Naive thymus-derived CD4-positive, alpha-beta T cell (primary cell): ENCODE measurements around the gene SANBR. TPM values are rescaled to one million over a fixed set of nuclear protein-coding genes. Genes with fewer than 3 reads are reported as not detected.
"Not testable (repeated sequence)": the region's sequence is repeated elsewhere in the genome, so short reads cannot be mapped to it uniquely, and the experiment has no call there.

Source experiments
- ATAC-seq: fragments of 150-1000 bp; cut with Tn5 transposase; 2 replicates; pipeline ENCODE4 v1.10.0; 2021; ENCODE audit warnings: mild to moderate bottlenecking, moderate library complexity
- CTCF ChIA-PET: fragments of 350-600 bp; sonication (Branson Sonifier 250); formaldehyde crosslinking; loops from one replicate; lab custom pipeline; 2021; ENCODE audit warnings: antibody characterized with exemption; lab: Charles Lee
- POLR2A ChIA-PET: fragments of 350-600 bp; sonication (Branson Sonifier 250); formaldehyde crosslinking; loops from one replicate; lab custom pipeline; 2021; ENCODE audit warnings: antibody characterized with exemption, inconsistent platforms; lab: Charles Lee
- DNase-seq, 9 donors: peaks; one replicate each; pipeline versions ENCODE4 v3.0.0 to v3.0.0-alpha.2; 2020 to 2022; ENCODE audit warnings: mixed read lengths in 1 of 9
- H3K27ac ChIP-seq: one replicate; pipeline ENCODE4 v1.7.0; 2013; ENCODE audit warnings: mild to moderate bottlenecking, low read depth, low read length, moderate library complexity
- H3K27me3 ChIP-seq, 2 donors: one replicate each; pipeline ENCODE4 v1.7.0; 2013; ENCODE audit warnings: low read length in 2 of 2, mild to moderate bottlenecking in 2 of 2, moderate library complexity in 2 of 2; ENCODE audit not compliant: control insufficient read depth in 2 of 2, insufficient read depth in 2 of 2
- H3K36me3 ChIP-seq, 3 experiments: 1 replicate in 2 of 3; 2 replicates in 1 of 3; pipeline ENCODE4 v1.7.0; 2013; ENCODE audit warnings: low read length in 3 of 3, mild to moderate bottlenecking in 3 of 3, moderate library complexity in 1 of 3; ENCODE audit not compliant: insufficient read depth in 3 of 3, control insufficient read depth in 2 of 3
- H3K4me1 ChIP-seq, 2 donors: one replicate each; pipeline ENCODE4 v1.7.0; 2013; ENCODE audit warnings: low read length in 2 of 2, mild to moderate bottlenecking in 2 of 2, moderate library complexity in 1 of 2; ENCODE audit not compliant: control insufficient read depth in 2 of 2, insufficient read depth in 2 of 2
- H3K4me3 ChIP-seq: 2 replicates; pipeline ENCODE4 v1.7.0; 2013; ENCODE audit warnings: mild to moderate bottlenecking, low read length
- H3K9me3 ChIP-seq, 3 experiments: 1 replicate in 2 of 3; 2 replicates in 1 of 3; pipeline ENCODE4 v1.7.0; 2013; ENCODE audit warnings: low read length in 3 of 3; ENCODE audit not compliant: control insufficient read depth in 2 of 3
- H3K27ac Mint-ChIP-seq, 9 donors: one replicate each; pipeline ENCODE4 v1.8.0; 2020 to 2022; ENCODE audit warnings: mixed read lengths in 9 of 9, mild to moderate bottlenecking in 8 of 9, moderate library complexity in 5 of 9, inconsistent platforms in 2 of 9
- H3K27me3 Mint-ChIP-seq, 5 donors: one replicate each; pipeline ENCODE4 v1.8.0; 2021 to 2022; ENCODE audit warnings: mixed read lengths in 5 of 5, mild to moderate bottlenecking in 1 of 5
- H3K36me3 Mint-ChIP-seq, 5 donors: one replicate each; pipeline ENCODE4 v1.8.0; 2020 to 2022; ENCODE audit warnings: mixed read lengths in 5 of 5, mild to moderate bottlenecking in 3 of 5, inconsistent platforms in 1 of 5
- H3K4me1 Mint-ChIP-seq, 7 donors: one replicate each; pipeline ENCODE4 v1.8.0; 2020 to 2022; ENCODE audit warnings: mixed read lengths in 7 of 7, mild to moderate bottlenecking in 3 of 7, inconsistent platforms in 1 of 7
- H3K4me3 Mint-ChIP-seq, 10 donors: one replicate each; pipeline ENCODE4 v1.8.0; 2020 to 2022; ENCODE audit warnings: mild to moderate bottlenecking in 10 of 10, mixed read lengths in 10 of 10, moderate library complexity in 6 of 10, inconsistent platforms in 2 of 10
- H3K9me3 Mint-ChIP-seq, 11 donors: one replicate each; pipeline ENCODE4 v1.8.0; 2020 to 2022; ENCODE audit warnings: mixed read lengths in 11 of 11, mild to moderate bottlenecking in 4 of 11, inconsistent platforms in 1 of 11, moderate library complexity in 1 of 11
- intact Hi-C, 2 donors: fragments of 100-400 bp; cut with micrococcal nuclease; formaldehyde crosslinking; loops; one replicate each; pipeline ENCODE4 v1.15.1; 2023
- polyA plus RNA-seq, 2 donors: library from polyadenylated mRNA; unstranded; fragments of 300-500 nt; fragmentation: Illumina TruSeq; gene quantifications; one replicate each; pipeline ENCODE4 v1.2.3, GENCODE V29; 2021
- total RNA-seq, 6 experiments: library from RNA in 5 of 6; stranded (reverse) in 5 of 6; gene quantifications; 1 replicate in 5 of 6; 2 replicates in 1 of 6; pipeline ENCODE4 v1.2.3 and lab custom pipeline; 2021 to 2026

Gene SANBR
- total and polyA plus RNA-seq, 7 experiments from 2014 or later = 0.24 to 5.9 (median 3.4) TPM

DNA sequence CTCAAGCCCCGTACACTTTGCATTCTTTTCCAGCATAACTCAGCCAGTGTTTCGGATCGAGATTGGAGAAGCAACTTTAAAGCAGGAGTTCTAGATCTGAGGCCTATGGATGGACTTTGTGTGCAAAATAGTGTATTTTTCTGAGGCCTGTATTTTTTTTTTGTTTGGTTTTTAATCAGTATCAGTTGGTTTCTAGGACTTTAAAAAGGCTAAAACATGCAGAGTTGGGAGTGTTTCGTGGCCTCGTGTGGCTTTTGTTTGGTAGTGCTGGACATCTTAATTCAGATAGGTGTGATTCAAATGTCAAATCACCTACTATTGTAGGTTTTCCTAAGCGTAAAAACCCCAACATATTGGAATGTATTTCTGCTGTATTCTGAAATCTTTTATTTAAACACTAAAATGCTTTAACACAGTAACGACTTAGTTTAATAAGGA, 47.3 kb upstream of the SANBR start:
- Mint-ChIP-seq H3K4me3 (peak overlapping the region; percentile 93 to 100 (median 97)), H3K27me3 (no peaks in the 10 kb centered on the region), H3K27ac (peak overlapping the region; percentile 90 to 99 (median 95)), H3K4me1 (peaks cover 25 to 79% (median 54%) of the 10 kb centered on the region in 7 donors), H3K9me3 (peaks cover 0 to 4% (median 0%) of the 10 kb centered on the region in 11 donors), H3K36me3 (peaks cover 4 to 25% (median 11%) of the 10 kb centered on the region in 5 donors)
- ChIA-PET POLR2A (interaction anchor here (1.7 kb wide), 1 partner anchor 159 kb away, joined by 4 read pairs; no protein-coding TSS in a partner anchor), CTCF (interaction anchor here (1.4 kb wide), 1 partner anchor 19 kb away, joined by 6 read pairs; no protein-coding TSS in a partner anchor)
- H3K27me3 ChIP-seq = no peaks in the 10 kb centered on the region
- intact Hi-C loops = loop anchor here (5.0 kb wide), 2 partner anchors 1131 to 1179 kb away; partner anchors contain the start of gene B3GNT2 (in 1 of the 2)
- ATAC-seq = no peak
- peaks cover 14 to 20% of the 10 kb centered on the region in 2 donors for H3K4me1 ChIP-seq
- peak overlapping the region; percentile 100 for H3K4me3 ChIP-seq
- H3K27ac ChIP-seq = peak overlapping the region; percentile 75
- no peak for DNase-seq
- no peaks in the 10 kb centered on the region for H3K9me3 ChIP-seq
- H3K36me3 ChIP-seq = peaks cover 0 to 12% (median 0%) of the 10 kb centered on the region in 3 experiments

DNA sequence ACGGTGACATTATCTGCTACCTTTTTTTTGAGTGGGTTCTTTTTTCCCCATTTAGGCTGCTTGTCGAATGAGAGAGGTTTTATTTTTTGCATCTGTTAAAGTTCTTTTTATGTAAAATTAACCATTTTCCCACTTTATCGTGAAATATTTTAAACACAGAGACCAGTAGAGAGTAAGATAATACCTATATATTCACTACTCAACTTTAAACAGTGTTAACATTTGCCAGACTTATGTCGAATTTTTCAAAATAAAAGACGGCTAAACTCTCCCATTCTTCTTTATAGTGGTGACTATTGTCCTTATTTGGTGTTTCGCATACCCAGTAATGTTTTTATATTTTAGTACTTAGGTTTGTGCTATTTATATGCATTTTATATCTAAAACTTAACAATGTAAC, 46.9 kb upstream of the SANBR start:
- Histone ChIP-seq H3K27ac (peak overlapping the region; percentile 75), H3K4me1 (peaks cover 14 to 20% of the 10 kb centered on the region in 2 donors), H3K27me3 (no peaks in the 10 kb centered on the region), H3K36me3 (peaks cover 0 to 16% (median 0%) of the 10 kb centered on the region in 3 experiments), H3K9me3 (no peaks in the 10 kb centered on the region), H3K4me3 (peak overlapping the region; percentile 100)
- Mint-ChIP-seq H3K36me3 (peaks cover 4 to 29% (median 14%) of the 10 kb centered on the region in 5 donors), H3K4me1 (peaks cover 30 to 83% (median 56%) of the 10 kb centered on the region in 7 donors), H3K27ac (peak overlapping the region in 7 of 9 donors; percentile 91 to 99 (median 95)), H3K9me3 (peaks cover 0 to 4% (median 0%) of the 10 kb centered on the region in 11 donors), H3K4me3 (peak overlapping the region; percentile 93 to 100 (median 97)), H3K27me3 (no peaks in the 10 kb centered on the region)
- POLR2A ChIA-PET = no interaction called here
- DNase-seq (no peak), ATAC-seq (no peak)
- intact Hi-C loops = loop anchor here (5.0 kb wide), 2 partner anchors 1131 to 1179 kb away; partner anchors contain the start of gene B3GNT2 (in 1 of the 2)
- CTCF ChIA-PET = no interaction called here

DNA sequence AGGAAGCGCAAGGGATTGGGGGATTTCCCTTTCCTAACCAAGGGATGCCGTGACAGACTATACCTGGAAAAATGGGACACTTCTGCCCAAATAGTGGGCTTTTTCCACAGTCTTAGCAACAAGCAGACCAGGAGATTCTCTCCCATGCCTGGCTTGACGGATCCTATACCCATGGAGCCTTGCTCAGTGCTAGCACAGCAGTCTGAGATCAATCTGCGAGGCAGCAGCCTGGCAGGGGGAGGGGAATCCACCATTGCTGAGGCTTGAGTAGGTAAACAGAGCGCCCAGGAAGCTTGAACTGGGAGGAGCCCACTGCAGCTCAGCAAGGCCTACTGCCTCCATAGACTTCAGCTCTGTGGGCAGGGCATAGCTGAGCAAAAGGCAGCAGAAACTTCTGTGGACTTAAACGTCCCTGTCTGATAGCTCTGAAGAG, 44.4 kb upstream of the SANBR start:
- H3K4me1 ChIP-seq = peaks cover 14 to 17% of the 10 kb centered on the region in 2 donors
- H3K36me3 ChIP-seq = peaks cover 0 to 21% (median 0%) of the 10 kb centered on the region in 3 experiments
- no peaks in the 10 kb centered on the region for H3K27me3 Mint-ChIP-seq
- H3K9me3 Mint-ChIP-seq = peaks cover 0 to 4% (median 0%) of the 10 kb centered on the region in 11 donors
- DNase-seq (no peak), ATAC-seq (no peak)
- H3K27me3 ChIP-seq = no peaks in the 10 kb centered on the region
- H3K27ac Mint-ChIP-seq = no peak overlapping the region
- no peaks in the 10 kb centered on the region for H3K9me3 ChIP-seq
- ChIA-PET POLR2A (interaction anchor here (0.6 kb wide), 1 partner anchor 39 kb away, joined by 4 read pairs; no protein-coding TSS in a partner anchor), CTCF (no interaction called here)
- intact Hi-C loops = no loop called here
- peak overlapping the region in 2 of 10 donors; percentile 25 to 32 for H3K4me3 Mint-ChIP-seq
- peaks cover 35 to 81% (median 59%) of the 10 kb centered on the region in 7 donors for H3K4me1 Mint-ChIP-seq
- peaks cover 4 to 36% (median 20%) of the 10 kb centered on the region in 5 donors for H3K36me3 Mint-ChIP-seq
- H3K4me3 ChIP-seq = no peak overlapping the region
- H3K27ac ChIP-seq = no peak overlapping the region

DNA sequence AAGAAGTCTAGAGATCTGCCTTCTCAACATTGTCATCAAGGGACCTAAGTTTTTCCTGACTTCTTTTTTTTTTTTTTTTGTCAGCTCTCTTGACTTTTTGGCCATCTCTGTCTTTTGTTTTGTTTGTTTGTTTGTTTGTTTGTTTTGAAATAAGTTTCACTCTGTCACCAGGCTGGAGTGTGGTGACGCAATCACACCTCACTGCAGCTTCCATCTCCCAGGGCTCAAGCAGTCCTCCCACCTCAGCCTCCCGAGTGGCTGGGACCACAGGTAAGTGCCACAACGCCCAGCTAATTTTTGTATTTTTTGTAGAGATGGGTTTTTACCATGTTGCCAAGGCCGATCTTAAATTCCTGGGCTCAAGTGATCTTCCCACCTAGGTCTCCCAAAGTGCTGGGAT, 42.0 kb upstream of the SANBR start:
- H3K4me3 Mint-ChIP-seq = peak overlapping the region in 3 of 10 donors; percentile 22 to 44 (median 31)
- Histone ChIP-seq H3K9me3 (no peaks in the 10 kb centered on the region), H3K4me3 (no peak overlapping the region), H3K36me3 (peaks cover 0 to 9% (median 0%) of the 10 kb centered on the region in 3 experiments), H3K27ac (no peak overlapping the region), H3K4me1 (peaks cover 8 to 10% of the 10 kb centered on the region in 2 donors), H3K27me3 (no peaks in the 10 kb centered on the region)
- H3K27ac Mint-ChIP-seq = peak overlapping the region in 1 of 9 donors; percentile 16
- CTCF ChIA-PET = no interaction called here
- H3K4me1 Mint-ChIP-seq = peaks cover 33 to 76% (median 60%) of the 10 kb centered on the region in 7 donors
- H3K27me3 Mint-ChIP-seq = no peaks in the 10 kb centered on the region
- POLR2A ChIA-PET = no interaction called here
- intact Hi-C loops = no loop called here
- H3K36me3 Mint-ChIP-seq = peaks cover 4 to 50% (median 22%) of the 10 kb centered on the region in 5 donors
- DNase-seq = no peak
- no peak for ATAC-seq
- peaks cover 0 to 4% (median 0%) of the 10 kb centered on the region in 11 donors for H3K9me3 Mint-ChIP-seq

DNA sequence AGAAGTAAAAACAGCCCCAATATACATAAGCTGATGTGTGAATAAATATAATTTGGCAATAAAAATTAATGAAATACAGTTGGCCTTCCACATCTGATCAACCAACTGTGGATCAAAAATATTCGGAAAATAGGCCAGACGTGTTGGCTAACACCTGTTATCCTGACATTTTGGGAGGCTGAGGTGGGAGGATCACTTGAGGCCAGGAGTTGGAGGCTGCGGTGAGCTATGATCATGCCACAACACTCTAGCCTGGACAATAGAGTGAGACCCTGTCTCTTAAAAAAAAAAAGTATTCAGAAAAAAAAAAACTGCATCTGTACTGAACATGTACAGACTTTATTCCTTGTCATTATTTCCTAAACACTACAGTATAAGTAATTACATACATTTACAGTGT, 36.1 kb upstream of the SANBR start:
- Mint-ChIP-seq H3K36me3 (peaks cover 4 to 43% (median 26%) of the 10 kb centered on the region in 5 donors), H3K27me3 (no peaks in the 10 kb centered on the region), H3K27ac (no peak overlapping the region), H3K9me3 (peaks cover 0 to 2% (median 0%) of the 10 kb centered on the region in 11 donors), H3K4me3 (no peak overlapping the region), H3K4me1 (peaks cover 16 to 43% (median 24%) of the 10 kb centered on the region in 7 donors)
- intact Hi-C loops = no loop called here
- ATAC-seq = no peak
- ChIA-PET POLR2A (interaction anchor here (0.7 kb wide), 2 partner anchors 10 to 96 kb away, joined by 3 to 4 read pairs; no protein-coding TSS in a partner anchor), CTCF (no interaction called here)
- H3K9me3 ChIP-seq = no peaks in the 10 kb centered on the region
- no peaks in the 10 kb centered on the region for H3K4me1 ChIP-seq
- no peak overlapping the region for H3K27ac ChIP-seq
- no peak overlapping the region for H3K4me3 ChIP-seq
- no peak for DNase-seq
- no peaks in the 10 kb centered on the region for H3K27me3 ChIP-seq
- H3K36me3 ChIP-seq = peaks cover 0 to 26% (median 7%) of the 10 kb centered on the region in 3 experiments

DNA sequence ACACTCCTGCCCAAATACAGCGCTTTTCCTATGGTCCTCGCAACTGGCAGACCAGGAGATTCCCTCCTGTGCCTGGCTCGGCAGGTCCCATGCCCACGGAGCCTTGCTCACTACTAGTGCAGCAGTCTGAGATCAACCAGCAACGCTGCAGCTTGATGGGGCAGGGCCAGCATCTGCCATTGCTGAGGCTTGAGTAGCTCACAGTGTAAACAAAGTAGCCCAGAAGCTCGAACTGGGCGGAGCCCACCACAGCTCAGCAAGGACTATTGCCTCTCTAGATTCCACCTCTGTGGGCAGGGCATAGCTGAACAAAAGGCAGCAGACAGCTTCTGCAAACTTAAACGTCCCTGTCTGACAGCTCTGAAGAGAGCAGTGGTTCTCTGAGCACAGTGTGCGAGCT, 31.1 kb upstream of the SANBR start:
- ATAC-seq, DNase-seq, H3K27me3 ChIP-seq, H3K9me3 ChIP-seq, POLR2A ChIA-PET, H3K27me3 Mint-ChIP-seq, H3K4me3 ChIP-seq, CTCF ChIA-PET, H3K27ac Mint-ChIP-seq, H3K4me1 ChIP-seq, H3K4me3 Mint-ChIP-seq, intact Hi-C loops, H3K27ac ChIP-seq: not testable (repeated sequence)
- H3K36me3 Mint-ChIP-seq = peaks cover 4 to 61% (median 29%) of the 10 kb centered on the region in 5 donors
- H3K36me3 ChIP-seq = peaks cover 0 to 34% (median 7%) of the 10 kb centered on the region in 3 experiments
- peaks cover 0 to 27% (median 0%) of the 10 kb centered on the region in 11 donors for H3K9me3 Mint-ChIP-seq
- H3K4me1 Mint-ChIP-seq = peaks cover 0 to 37% (median 18%) of the 10 kb centered on the region in 7 donors
